GM23338 (cell line): ENCODE measurements around the gene DCAF5.
"Not testable (repeated sequence)": the region's sequence is repeated elsewhere in the genome, so short reads cannot be mapped to it uniquely, and the experiment has no call there.

Experiments used
- CREB1 ChIP-seq: fragments of 250-450 bp; sonication (Bioruptor Pico); IDR thresholded peaks from 2 replicates; pipeline ENCODE4 v1.5.0; 2020; ENCODE audit warnings: low read depth, mild to moderate bottlenecking, moderate library complexity
- ETS1 ChIP-seq: IDR thresholded peaks from 2 replicates; pipeline ENCODE4 v1.6.1; 2016; ENCODE audit warnings: antibody characterized with exemption
- EZH2 ChIP-seq: fragments of 200-600 bp; sonication (generic); IDR thresholded peaks from one replicate; pipeline ENCODE4 v1.8.0; 2017; ENCODE audit warnings: antibody characterized with exemption, mild to moderate bottlenecking, low read depth; ENCODE audit not compliant: unreplicated experiment
- EZH2phosphoT487 ChIP-seq: fragments of 200-600 bp; sonication (generic); IDR thresholded peaks from one replicate; pipeline ENCODE4 v1.8.1; 2018; ENCODE audit warnings: antibody characterized with exemption; ENCODE audit not compliant: unreplicated experiment
- JUNB ChIP-seq: IDR thresholded peaks from one replicate; pipeline ENCODE4 v1.6.1; 2016; ENCODE audit warnings: antibody characterized with exemption; ENCODE audit not compliant: unreplicated experiment
- NANOG ChIP-seq: IDR thresholded peaks from 2 replicates; pipeline ENCODE4 v1.6.1; 2016; ENCODE audit warnings: antibody characterized with exemption, borderline replicate concordance
- POLR2AphosphoS5 ChIP-seq: IDR thresholded peaks from 2 replicates; pipeline ENCODE4 v1.6.1; 2016; ENCODE audit warnings: antibody characterized with exemption, low read depth
- STAT1 ChIP-seq: IDR thresholded peaks from one replicate; pipeline ENCODE4 v1.6.1; 2016; ENCODE audit warnings: antibody characterized with exemption; ENCODE audit not compliant: unreplicated experiment
- ZNF114 ChIP-seq: fragments of 250-450 bp; sonication (Bioruptor Pico); IDR thresholded peaks from 2 replicates; pipeline ENCODE4 v1.5.0; 2020; ENCODE audit warnings: mild to moderate bottlenecking, moderate library complexity
- ZNF331 ChIP-seq: fragments of 250-450 bp; sonication (Bioruptor Pico); IDR thresholded peaks from 2 replicates; pipeline ENCODE4 v1.5.0; 2020; ENCODE audit warnings: low read depth, mild to moderate bottlenecking, moderate library complexity
- ZNF462 ChIP-seq: fragments of 250-450 bp; sonication (Bioruptor Pico); IDR thresholded peaks from 2 replicates; pipeline ENCODE4 v1.5.0; 2020; ENCODE audit warnings: mild to moderate bottlenecking, moderate library complexity
- TF ChIP-seq, protein P1 (sequence below), 2 experiments: fragments of 200-600 bp in 1 of 2; sonication (generic) in 1 of 2; conservative IDR thresholded peaks; 2 replicates each; pipeline versions ENCODE4 v1.5.1 to v1.6.1; 2016 to 2017; ENCODE audit warnings: antibody characterized with exemption in 2 of 2, low read depth in 2 of 2, mild to moderate bottlenecking in 2 of 2, moderate library complexity in 1 of 2
- TF ChIP-seq, protein P2 (sequence below): IDR thresholded peaks from one replicate; pipeline ENCODE4 v1.6.1; 2018; ENCODE audit warnings: antibody characterized with exemption; ENCODE audit not compliant: unreplicated experiment

DNA sequence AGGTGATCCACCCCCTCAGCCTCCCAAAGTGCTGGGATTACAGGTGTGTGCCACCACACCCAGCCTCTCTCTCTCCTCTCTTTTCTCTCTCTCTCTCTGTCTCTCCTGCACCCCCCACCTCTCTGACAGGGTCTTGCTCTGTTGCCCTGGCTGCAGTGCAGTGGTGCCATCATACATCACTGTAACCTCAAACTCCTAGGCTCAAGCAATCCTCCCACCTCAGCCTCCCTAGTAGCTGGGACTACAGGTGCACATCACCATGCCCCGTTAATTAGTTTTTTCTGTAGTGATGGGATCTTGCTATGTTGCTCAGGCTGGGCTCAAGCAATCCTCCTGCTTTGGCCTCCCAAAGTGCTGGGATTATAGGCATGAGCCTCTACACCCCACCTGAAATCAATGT lies 29.7 kb upstream of the DCAF5 start:
- TF ChIP-seq, protein P1, sequence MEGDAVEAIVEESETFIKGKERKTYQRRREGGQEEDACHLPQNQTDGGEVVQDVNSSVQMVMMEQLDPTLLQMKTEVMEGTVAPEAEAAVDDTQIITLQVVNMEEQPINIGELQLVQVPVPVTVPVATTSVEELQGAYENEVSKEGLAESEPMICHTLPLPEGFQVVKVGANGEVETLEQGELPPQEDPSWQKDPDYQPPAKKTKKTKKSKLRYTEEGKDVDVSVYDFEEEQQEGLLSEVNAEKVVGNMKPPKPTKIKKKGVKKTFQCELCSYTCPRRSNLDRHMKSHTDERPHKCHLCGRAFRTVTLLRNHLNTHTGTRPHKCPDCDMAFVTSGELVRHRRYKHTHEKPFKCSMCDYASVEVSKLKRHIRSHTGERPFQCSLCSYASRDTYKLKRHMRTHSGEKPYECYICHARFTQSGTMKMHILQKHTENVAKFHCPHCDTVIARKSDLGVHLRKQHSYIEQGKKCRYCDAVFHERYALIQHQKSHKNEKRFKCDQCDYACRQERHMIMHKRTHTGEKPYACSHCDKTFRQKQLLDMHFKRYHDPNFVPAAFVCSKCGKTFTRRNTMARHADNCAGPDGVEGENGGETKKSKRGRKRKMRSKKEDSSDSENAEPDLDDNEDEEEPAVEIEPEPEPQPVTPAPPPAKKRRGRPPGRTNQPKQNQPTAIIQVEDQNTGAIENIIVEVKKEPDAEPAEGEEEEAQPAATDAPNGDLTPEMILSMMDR (conservative IDR thresholded peaks at IDR 0.05; ENCODE audit: low read depth in 2 of 2), result not testable (repeated sequence)
- TF ChIP-seq JUNB; POLR2AphosphoS5; EZH2; EZH2phosphoT487; CREB1 (CRISPR knock-in tag); ZNF331 (CRISPR knock-in tag); ETS1; ZNF462 (CRISPR knock-in tag); NANOG; STAT1; ZNF114 (CRISPR knock-in tag): not testable (repeated sequence)
- TF ChIP-seq, protein P2, sequence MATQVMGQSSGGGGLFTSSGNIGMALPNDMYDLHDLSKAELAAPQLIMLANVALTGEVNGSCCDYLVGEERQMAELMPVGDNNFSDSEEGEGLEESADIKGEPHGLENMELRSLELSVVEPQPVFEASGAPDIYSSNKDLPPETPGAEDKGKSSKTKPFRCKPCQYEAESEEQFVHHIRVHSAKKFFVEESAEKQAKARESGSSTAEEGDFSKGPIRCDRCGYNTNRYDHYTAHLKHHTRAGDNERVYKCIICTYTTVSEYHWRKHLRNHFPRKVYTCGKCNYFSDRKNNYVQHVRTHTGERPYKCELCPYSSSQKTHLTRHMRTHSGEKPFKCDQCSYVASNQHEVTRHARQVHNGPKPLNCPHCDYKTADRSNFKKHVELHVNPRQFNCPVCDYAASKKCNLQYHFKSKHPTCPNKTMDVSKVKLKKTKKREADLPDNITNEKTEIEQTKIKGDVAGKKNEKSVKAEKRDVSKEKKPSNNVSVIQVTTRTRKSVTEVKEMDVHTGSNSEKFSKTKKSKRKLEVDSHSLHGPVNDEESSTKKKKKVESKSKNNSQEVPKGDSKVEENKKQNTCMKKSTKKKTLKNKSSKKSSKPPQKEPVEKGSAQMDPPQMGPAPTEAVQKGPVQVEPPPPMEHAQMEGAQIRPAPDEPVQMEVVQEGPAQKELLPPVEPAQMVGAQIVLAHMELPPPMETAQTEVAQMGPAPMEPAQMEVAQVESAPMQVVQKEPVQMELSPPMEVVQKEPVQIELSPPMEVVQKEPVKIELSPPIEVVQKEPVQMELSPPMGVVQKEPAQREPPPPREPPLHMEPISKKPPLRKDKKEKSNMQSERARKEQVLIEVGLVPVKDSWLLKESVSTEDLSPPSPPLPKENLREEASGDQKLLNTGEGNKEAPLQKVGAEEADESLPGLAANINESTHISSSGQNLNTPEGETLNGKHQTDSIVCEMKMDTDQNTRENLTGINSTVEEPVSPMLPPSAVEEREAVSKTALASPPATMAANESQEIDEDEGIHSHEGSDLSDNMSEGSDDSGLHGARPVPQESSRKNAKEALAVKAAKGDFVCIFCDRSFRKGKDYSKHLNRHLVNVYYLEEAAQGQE, result not testable (repeated sequence)
